GM18499 (cell line): ENCODE data around the gene PCAT7.
"Not testable (repeated sequence)": the region's sequence is repeated elsewhere in the genome, so short reads cannot be mapped to it uniquely, and the experiment has no call there.

ENCODE experiments used
- ATAC-seq: cut with Tn5 transposase; IDR thresholded peaks from one replicate; pipeline ENCODE4 v1.9.1; 2021; ENCODE audit warnings: moderate number of reproducible peaks; ENCODE audit not compliant: insufficient read depth, unreplicated experiment

PCAT7 gene

GRCh38 chr9:94554439-94555331 lies at the start of gene PCAT7:
Gene PCAT7 (plus strand): TSS chr9:94555083.
- ATAC-seq, result no peak

GRCh38 chr9:94506370-94506769 lies 48.5 kb upstream of the PCAT7 start:
- not testable (repeated sequence) for ATAC-seq

- ATAC-seq, result no peak
Measured at GRCh38 chr9:94507531-94508258, 47.2 kb upstream of the PCAT7 start.

- ATAC-seq, result no peak
Measured at GRCh38 chr9:94511134-94511954, 43.5 kb upstream of the PCAT7 start.

- ATAC-seq, result no peak
Measured at GRCh38 chr9:94511955-94512265, 43.0 kb upstream of the PCAT7 start.

GRCh38 chr9:94514722-94515121 lies 40.2 kb upstream of the PCAT7 start:
- no peak for ATAC-seq

GRCh38 chr9:94517254-94517653 lies 37.6 kb upstream of the PCAT7 start:
- ATAC-seq, result no peak

GRCh38 chr9:94525396-94526035 lies 29.4 kb upstream of the PCAT7 start:
- ATAC-seq, result no peak

- ATAC-seq, result no peak
Measured at GRCh38 chr9:94526271-94526670, 28.6 kb upstream of the PCAT7 start.

- no peak for ATAC-seq
Measured at GRCh38 chr9:94526951-94527350, 27.9 kb upstream of the PCAT7 start.

GRCh38 chr9:94528886-94529285 lies 26.0 kb upstream of the PCAT7 start:
- ATAC-seq, result no peak

- ATAC-seq, result no peak
Measured at GRCh38 chr9:94533155-94533554, 21.7 kb upstream of the PCAT7 start.

- ATAC-seq, result no peak
Measured at GRCh38 chr9:94533601-94534000, 21.3 kb upstream of the PCAT7 start.

- no peak for ATAC-seq
Measured at GRCh38 chr9:94534901-94535300, 20.0 kb upstream of the PCAT7 start.

- ATAC-seq, result no peak
Measured at GRCh38 chr9:94538908-94539307, 16.0 kb upstream of the PCAT7 start.

- ATAC-seq, result not testable (repeated sequence)
Measured at GRCh38 chr9:94544335-94544734, 10.5 kb upstream of the PCAT7 start.

- ATAC-seq, result no peak
Measured at GRCh38 chr9:94545940-94546339, 8.9 kb upstream of the PCAT7 start.

GRCh38 chr9:94553029-94553938 lies 1.6 kb upstream of the PCAT7 start:
- ATAC-seq, result no peak

GRCh38 chr9:94554078-94554438 lies 825 bp upstream of the PCAT7 start:
- ATAC-seq, result no peak
